Parathyroid adenoma (tissue), 2 donors: ENCODE results near the gene LAMA3.

Source experiments
- H2AFZ ChIP-seq: fragments of 300-600 bp; sonication (generic); one replicate; pipeline ENCODE4 v1.7.0; 2017; ENCODE audit warnings: antibody characterized with exemption, mild to moderate bottlenecking
- H3K27ac ChIP-seq: fragments of 300-600 bp; sonication (generic); one replicate; pipeline ENCODE4 v1.7.0; 2017
- H3K27me3 ChIP-seq: fragments of 300-600 bp; sonication (generic); one replicate; pipeline ENCODE4 v1.7.0; 2017; ENCODE audit warnings: low read length; ENCODE audit not compliant: control insufficient read depth, insufficient read depth
- H3K36me3 ChIP-seq: fragments of 300-600 bp; sonication (generic); one replicate; pipeline ENCODE4 v1.7.0; 2017; ENCODE audit warnings: low read length; ENCODE audit not compliant: control insufficient read depth, insufficient read depth
- H3K4me1 ChIP-seq: fragments of 300-600 bp; sonication (generic); one replicate; pipeline ENCODE4 v1.7.0; 2017; ENCODE audit warnings: control low read depth
- H3K4me2 ChIP-seq: fragments of 300-600 bp; sonication (generic); one replicate; pipeline ENCODE4 v1.7.0; 2017; ENCODE audit warnings: low read length
- H3K4me3 ChIP-seq: fragments of 300-600 bp; sonication (generic); one replicate; pipeline ENCODE4 v1.7.0; 2017; ENCODE audit warnings: low read depth, low read length
- H3K79me2 ChIP-seq: fragments of 300-600 bp; sonication (generic); one replicate; pipeline ENCODE4 v1.7.0; 2017; ENCODE audit warnings: control low read depth
- H3K9ac ChIP-seq: fragments of 300-600 bp; sonication (generic); one replicate; pipeline ENCODE4 v1.7.0; 2017; ENCODE audit warnings: mild to moderate bottlenecking
- H3K9me3 ChIP-seq: fragments of 300-600 bp; sonication (generic); one replicate; pipeline ENCODE4 v1.7.0; 2017; ENCODE audit warnings: low read length; ENCODE audit not compliant: control insufficient read depth
- CTCF ChIP-seq: fragments of 300-600 bp; sonication (generic); IDR thresholded peaks from one replicate; pipeline ENCODE4 v1.7.0; 2017; ENCODE audit warnings: antibody characterized with exemption, mild to moderate bottlenecking
- donor health status: primary hyperparathyroidism.

LAMA3 gene

GRCh38 chr18:23828426-23828825 is 139.2 kb downstream of the LAMA3 start:
- Histone ChIP-seq H3K9ac (no peak overlapping the region), H3K27ac (no peak overlapping the region), H2AFZ (no peak overlapping the region), H3K4me1 (no peaks in the 10 kb centered on the region), H3K9me3 (no peaks in the 10 kb centered on the region), H3K4me2 (no peak overlapping the region), H3K36me3 (no peaks in the 10 kb centered on the region), H3K79me2 (no peaks in the 10 kb centered on the region), H3K4me3 (no peak overlapping the region), H3K27me3 (no peaks in the 10 kb centered on the region)
- TF ChIP-seq CTCF, result no peak

GRCh38 chr18:23832911-23833310 is 143.7 kb downstream of the LAMA3 start:
- H3K9ac ChIP-seq, result no peak overlapping the region
- TF ChIP-seq CTCF, result no peak

GRCh38 chr18:23833714-23834113 is 144.5 kb downstream of the LAMA3 start:
- H3K4me1 ChIP-seq, result no peaks in the 10 kb centered on the region
- H3K9me3 ChIP-seq, result no peaks in the 10 kb centered on the region
- no peak overlapping the region for H3K9ac ChIP-seq
- H2AFZ ChIP-seq, result no peak overlapping the region
- no peaks in the 10 kb centered on the region for H3K27me3 ChIP-seq
- no peaks in the 10 kb centered on the region for H3K36me3 ChIP-seq
- H3K79me2 ChIP-seq, result no peaks in the 10 kb centered on the region
- no peak for TF ChIP-seq CTCF
- H3K4me3 ChIP-seq, result no peak overlapping the region
- no peak overlapping the region for H3K4me2 ChIP-seq
- H3K27ac ChIP-seq, result no peak overlapping the region

More at GRCh38 chr18:23832911-23833310, 143.7 kb downstream of the LAMA3 start:
- H3K36me3 ChIP-seq, result no peaks in the 10 kb centered on the region
- H3K27me3 ChIP-seq, result no peaks in the 10 kb centered on the region
- H3K79me2 ChIP-seq, result no peaks in the 10 kb centered on the region
- H2AFZ ChIP-seq, result no peak overlapping the region
- H3K9me3 ChIP-seq, result no peaks in the 10 kb centered on the region
- no peak overlapping the region for H3K27ac ChIP-seq
- no peak overlapping the region for H3K4me3 ChIP-seq
- no peak overlapping the region for H3K4me2 ChIP-seq
- H3K4me1 ChIP-seq, result no peaks in the 10 kb centered on the region

GRCh38 chr18:23835091-23835490 is 145.8 kb downstream of the LAMA3 start:
- Histone ChIP-seq H3K27ac (no peak overlapping the region), H3K9me3 (no peaks in the 10 kb centered on the region), H3K36me3 (no peaks in the 10 kb centered on the region), H3K27me3 (no peaks in the 10 kb centered on the region), H3K4me3 (no peak overlapping the region), H2AFZ (no peak overlapping the region), H3K9ac (no peak overlapping the region), H3K4me2 (no peak overlapping the region), H3K79me2 (no peaks in the 10 kb centered on the region), H3K4me1 (no peaks in the 10 kb centered on the region)
- no peak for TF ChIP-seq CTCF

GRCh38 chr18:23835506-23835905 is 146.3 kb downstream of the LAMA3 start:
- no peaks in the 10 kb centered on the region for H3K9me3 ChIP-seq
- H3K27me3 ChIP-seq, result no peaks in the 10 kb centered on the region
- no peak overlapping the region for H3K27ac ChIP-seq
- no peak overlapping the region for H3K4me3 ChIP-seq
- H3K4me1 ChIP-seq, result no peaks in the 10 kb centered on the region
- no peak overlapping the region for H3K9ac ChIP-seq
- no peak overlapping the region for H2AFZ ChIP-seq
- no peak overlapping the region for H3K4me2 ChIP-seq
- no peak for TF ChIP-seq CTCF
- no peaks in the 10 kb centered on the region for H3K79me2 ChIP-seq
- no peaks in the 10 kb centered on the region for H3K36me3 ChIP-seq
